ENCODE measurements around the gene SGCE. TPM values are rescaled to one million over a fixed set of nuclear protein-coding genes. Genes with fewer than 3 reads are reported as not detected.

SGCE gene
- polyA plus RNA-seq, 1 donor = 95.3 TPM

DNA sequence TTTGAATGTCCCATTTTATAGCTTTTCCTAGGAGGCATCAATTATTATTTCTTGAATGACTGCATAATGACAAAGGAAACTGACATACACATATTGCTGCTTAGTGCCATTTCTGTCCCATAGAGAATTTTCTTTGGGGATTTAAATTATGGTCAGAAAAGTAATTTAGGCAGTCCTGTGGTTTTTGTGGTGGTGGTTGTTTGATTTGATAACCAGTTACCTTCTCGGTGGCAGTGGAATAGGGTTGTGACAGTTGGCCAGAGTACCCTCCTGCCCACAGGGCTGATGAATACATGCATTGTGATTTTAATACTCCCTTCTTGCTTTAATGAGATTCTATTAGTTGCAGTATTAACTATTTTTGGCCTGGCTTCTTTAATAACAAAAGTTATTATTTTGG lies 6.6 kb upstream of the SGCE start:
- no peak for DNase-seq

DNA sequence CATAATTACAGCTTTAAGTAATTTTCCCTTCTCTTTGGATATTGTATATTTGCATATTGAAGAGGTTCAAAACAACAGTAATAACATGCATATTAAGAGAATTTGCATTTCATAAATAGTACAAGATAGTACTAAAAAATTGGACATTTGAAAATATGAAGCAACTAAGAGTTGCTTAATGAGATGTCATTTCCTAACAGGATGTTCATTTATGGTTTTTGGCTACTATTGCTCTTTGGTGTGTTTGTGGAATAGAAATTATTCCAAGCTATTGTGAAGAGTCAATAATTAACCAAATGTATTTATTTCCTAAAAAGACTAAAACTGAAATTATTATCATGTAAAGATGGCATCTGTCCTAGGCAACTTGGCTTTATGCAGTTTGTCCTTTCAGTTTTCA lies 4.1 kb upstream of the SGCE start:
- DNase-seq = no peak

GRCh38 chr7:94658826-94659225 lies 2.9 kb upstream of the SGCE start:
- no peak for DNase-seq

- peak; percentile 92 for DNase-seq
Measured at GRCh38 chr7:94657771-94658693, 2.1 kb upstream of the SGCE start.

DNA sequence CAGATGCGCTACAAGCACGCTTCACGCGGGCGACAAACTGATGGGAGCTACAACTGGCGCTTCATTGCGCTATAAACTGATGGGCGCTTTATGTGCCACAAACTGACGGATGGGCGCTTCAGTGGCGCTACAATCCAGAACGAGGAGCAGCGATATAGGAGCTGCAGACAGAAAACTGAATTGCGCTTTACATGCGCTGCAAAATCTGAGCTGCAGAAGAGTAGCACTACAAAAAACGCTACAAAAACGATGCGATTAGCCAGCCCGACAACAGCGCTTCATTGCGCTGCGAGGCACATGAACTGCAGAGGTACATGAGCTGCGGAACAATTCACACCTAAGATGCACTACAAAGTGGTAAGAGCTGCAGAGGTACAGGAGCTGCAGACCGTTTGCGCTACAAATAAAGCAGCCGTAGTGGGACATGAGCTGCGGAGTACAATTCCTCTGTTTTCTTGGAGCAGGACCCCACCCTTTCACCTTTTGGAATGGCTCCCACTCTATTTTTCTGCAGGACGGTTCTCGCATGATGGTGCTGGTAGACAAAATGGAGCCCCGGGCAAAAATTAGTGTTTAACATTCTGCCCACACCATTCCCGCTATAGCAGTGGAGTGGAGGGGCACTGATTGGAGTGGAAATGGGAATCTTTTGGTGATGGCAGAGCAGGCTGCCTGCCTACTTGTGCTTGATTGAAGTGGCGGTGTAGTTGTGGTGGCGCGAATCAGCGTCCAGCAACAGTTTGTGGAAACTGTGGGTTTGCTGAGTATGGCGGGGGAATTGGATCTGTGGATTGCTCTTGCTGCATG lies 1.2 kb upstream of the SGCE start:
- no peak for DNase-seq

DNA sequence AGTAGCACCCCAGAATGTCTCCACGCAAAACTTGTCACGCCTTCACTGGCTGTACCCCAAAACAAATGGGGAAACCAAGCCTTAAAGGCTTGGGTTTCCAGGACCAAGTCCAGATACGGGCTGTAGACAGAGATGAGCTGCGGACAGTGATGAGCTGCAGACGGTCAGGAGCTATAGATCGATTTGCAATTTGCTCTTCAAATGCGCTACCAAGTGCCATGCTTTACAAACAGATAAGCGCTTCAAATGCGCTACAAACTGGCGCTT lies 658 bp upstream of the SGCE start:
- no peak for DNase-seq

DNA sequence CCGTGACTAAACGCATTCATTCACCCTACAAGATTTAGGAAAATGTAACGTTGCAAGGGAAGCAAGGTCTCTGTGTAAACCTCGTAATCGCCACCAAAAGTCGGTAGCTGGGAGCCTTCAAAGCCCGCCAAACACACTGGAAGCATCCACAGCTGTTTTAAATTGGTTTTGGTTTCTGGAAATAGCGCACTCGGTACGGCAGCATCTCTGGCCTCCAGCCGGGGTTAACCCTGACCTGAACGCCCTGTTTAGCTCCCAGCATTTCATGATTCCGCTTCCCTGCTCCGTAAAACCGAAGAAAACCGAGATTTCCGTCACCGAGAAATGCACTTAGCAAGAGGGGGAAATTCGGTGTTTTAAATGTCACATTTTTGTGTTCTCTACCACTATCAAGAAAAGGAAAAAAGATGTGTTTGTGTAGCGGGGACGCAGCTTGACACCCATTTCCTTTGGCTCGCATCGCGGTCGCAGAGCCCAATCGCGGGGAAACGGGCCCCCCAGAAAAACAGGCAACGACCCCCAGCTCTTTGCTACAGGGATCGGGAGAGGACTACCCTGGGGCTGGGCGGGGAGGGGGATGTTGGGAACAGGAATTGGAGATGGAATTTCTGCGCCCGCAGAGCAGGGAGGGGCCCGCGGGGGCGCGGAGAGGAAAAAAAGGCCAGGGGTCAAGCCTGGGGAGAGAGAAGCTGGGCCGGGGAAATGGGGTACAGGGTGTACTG lies 646 bp downstream of the SGCE start:
- DNase-seq = peak; percentile 55

DNA sequence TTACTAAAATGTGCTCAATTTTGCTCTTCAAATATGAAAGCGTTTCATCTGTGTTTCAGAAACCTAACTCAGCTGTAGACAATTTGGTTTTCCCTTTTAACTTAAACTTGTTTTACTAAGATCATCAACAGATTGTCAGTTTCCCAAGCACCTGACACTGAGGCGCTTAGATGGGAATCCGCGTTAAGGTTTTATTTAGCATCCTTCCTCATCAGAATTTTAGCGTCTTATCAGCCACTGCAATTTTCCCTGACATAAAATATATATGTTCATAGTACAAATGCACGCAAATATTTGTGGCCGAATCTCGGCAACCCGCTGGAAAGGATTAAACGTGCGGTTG lies 1.2 kb downstream of the SGCE start:
- no peak for DNase-seq

GRCh38 chr7:94650147-94651051 lies 5.5 kb downstream of the SGCE start:
- no peak for DNase-seq

DNA sequence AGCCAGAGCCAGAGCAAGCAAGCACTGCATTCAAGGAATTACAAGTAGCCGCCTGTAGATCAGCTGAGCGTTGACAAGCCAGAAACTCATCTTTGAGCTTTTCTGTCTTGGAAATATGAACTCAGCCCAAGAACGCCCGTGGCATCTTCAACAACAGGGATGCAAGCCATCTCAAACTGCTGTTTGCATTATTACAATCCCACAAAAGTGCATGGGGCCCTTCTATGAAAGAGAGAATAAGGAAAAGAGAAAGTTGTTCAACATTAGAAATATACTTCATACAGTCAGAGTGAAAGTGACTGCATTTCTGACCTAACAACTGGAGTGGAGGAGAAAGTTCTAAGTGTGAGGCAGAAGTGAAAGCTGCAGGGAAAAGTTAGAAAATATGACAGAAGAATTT lies 6.5 kb downstream of the SGCE start:
- DNase-seq = no peak

DNA sequence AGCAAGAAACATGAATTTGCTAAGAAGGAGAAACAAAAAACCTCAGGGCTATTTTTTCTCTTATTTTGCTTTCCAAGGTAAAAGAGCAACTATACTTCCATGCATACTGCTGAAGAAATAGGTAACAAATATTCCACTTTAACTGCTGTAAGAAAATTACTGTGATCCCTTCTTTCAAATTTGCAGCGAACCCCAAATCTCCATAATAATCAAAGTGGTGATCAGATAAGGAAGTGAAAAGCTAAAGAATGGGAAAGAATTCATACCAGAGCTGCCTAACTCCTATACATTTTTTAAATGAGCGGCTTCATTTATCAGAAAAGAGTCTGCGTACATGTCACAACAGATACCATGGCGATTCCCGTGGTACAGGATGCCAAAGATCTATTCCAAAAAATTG lies 7.2 kb downstream of the SGCE start:
- no peak for DNase-seq

DNA sequence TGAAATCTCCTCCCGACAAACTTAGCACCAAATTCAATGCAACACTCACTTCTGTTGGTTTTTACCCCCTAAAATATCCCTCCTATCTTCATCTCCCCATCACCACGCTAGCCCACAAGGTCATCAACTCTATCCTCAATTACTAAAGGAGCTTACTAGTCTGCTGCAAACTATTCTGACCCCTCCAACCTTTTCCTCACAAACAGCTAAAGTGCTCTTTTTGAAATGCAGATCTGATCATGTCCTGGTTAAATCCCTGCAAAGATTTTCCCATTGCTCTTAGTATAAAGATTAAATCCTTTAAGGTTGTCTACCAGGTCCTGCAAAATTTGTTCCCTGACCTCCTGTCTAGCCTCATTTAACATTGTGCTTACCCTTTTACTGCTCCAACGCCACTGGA lies 8.6 kb downstream of the SGCE start:
- DNase-seq = no peak

DNA sequence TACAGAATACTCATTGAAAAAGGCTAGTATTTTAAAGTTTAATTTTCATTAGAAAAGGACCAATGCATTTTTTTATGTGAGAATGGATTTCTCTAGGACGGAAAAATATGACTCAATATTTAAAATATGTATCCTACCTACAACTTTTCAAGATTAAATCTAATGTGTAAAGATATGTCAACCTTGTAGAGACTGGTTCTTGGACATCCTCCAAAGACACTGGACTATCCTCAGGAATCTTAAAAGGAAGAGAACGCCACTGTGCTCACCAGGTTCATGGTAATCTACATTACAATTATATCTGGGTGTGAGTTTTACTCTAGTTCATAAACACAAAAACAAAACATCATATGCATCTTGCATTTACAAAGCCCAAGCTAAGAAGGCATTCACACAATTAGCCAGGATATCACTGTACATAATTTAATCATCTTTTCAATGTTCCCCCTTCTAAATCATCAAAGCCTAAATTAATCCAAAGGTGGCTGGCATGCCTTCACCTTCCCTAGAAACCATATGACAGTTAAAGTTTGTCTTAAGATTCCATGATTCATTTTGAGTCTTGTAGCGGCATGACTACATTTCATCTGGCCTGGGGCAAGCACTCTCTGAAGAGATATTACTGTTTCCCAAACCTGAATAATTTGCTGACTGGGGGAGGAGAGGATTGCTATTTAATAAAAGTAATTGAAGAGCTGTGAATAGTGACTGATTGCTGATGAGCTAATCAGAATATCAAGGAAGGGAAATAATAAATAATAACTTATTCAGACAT lies 12.0 kb downstream of the SGCE start:
- DNase-seq = no peak

DNA sequence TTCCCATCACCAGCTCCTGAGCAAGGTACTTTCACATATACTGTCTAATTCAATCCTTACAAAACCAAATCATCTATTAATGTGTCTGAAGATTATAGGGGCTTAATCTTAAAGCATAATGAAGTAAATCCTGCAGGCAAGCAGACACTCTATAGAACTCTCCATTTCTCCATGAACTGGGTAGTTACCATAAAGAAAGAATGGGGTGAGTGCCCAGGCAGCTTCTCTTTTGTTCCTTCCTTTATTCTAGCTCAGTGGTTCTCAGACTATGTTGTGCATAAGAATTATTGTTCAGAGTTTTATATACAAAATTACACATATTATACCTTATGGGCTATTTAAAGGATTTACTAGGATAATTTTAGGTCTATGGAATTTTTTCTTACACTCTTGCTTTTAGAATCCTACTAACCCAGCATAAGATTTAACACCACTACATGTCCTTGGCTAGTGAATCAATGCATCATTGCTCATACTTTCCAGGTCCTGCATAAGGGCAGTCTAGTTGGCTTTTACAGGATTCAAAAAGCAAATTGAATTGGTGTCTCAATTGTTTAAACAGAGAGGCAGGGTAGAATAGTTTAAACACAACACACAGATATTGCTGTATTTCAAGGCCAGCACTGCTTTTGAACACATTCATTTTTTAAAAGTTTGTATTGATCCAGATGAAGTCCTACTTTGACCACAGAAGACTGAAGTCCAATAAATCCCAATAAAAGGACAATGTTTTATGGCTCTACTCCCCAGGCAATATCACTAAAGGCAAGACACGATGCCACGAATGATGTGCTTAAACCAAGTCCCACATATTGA lies 12.9 kb downstream of the SGCE start:
- DNase-seq = no peak

GRCh38 chr7:94639384-94639783 lies 16.5 kb downstream of the SGCE start:
- DNase-seq = no peak

GRCh38 chr7:94635687-94636086 lies 20.2 kb downstream of the SGCE start:
- no peak for DNase-seq

DNA sequence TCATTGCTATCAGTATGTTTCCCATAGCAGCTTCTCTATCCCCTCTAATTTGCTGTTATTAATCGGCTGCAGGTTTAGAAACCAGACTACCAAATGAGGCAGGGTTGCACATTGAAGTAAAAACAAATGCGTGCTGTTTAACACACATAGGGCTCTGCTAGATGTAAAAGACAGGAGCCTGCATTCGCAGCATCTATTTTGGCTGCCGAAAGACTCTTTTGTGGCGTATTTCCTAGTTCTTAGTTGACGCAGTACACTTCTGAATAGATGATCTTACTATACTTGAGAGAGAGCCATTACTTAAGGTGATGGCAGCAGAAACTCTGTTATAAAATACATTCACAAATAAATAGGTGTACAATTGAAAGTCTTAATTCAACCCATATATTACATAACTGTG lies 21.4 kb downstream of the SGCE start:
- DNase-seq = no peak

DNA sequence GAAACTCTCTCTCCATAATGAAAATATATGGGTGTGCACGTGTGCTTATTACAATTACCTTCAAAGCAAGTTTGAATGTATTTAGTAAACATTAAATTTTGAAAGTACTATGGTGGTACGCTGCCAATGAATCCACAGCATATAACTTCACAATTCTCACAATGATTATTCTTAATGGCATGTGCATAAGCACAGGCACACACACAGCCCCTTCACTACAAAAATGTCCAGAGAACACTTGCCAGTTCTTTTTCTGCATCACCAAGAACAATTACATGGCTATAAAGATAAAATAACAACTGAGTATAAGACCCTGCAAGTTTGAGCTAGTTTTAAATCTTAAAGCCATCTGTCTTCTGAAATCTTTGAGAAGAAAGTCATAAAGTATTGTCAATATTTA lies 22.2 kb downstream of the SGCE start:
- DNase-seq = no peak

DNA sequence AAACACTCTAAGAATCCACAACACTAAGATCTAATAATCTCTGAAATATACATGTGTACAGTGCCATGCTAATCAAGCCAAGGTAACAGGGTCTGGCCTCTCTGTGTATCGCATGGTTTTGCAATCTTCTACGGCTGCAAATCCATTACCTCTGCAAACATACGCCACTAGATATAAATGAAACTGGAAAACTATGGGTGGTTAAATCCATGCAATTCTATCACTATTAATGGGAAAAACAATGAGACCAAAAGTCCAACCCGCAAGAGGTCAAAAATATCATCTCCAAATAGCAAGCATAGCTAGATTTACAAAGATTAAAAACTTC lies 23.0 kb downstream of the SGCE start:
- DNase-seq = no peak

GRCh38 chr7:94632338-94633013 lies 23.5 kb downstream of the SGCE start:
- DNase-seq = no peak
